H1 (cell line): ENCODE results near the gene PTPRD. TPM values are rescaled to one million over a fixed set of nuclear protein-coding genes. Genes with fewer than 3 reads are reported as not detected.

Source experiments
- BACH1 ChIP-seq: IDR thresholded peaks from 2 replicates; pipeline ENCODE4 v1.6.1; 2012; ENCODE audit warnings: low read length, improper control_type of control experiment
- CTBP2 ChIP-seq: IDR thresholded peaks from 2 replicates; pipeline ENCODE4 v1.7.0; 2011; ENCODE audit warnings: borderline replicate concordance, mild to moderate bottlenecking, moderate library complexity, mixed read lengths, low read length; ENCODE audit not compliant: insufficient read depth, insufficient read length
- MAFK ChIP-seq: IDR thresholded peaks from 2 replicates; pipeline ENCODE4 v1.6.1; 2012; ENCODE audit warnings: low read depth, mild to moderate bottlenecking, improper control_type of control experiment, low read length
- NRF1 ChIP-seq: IDR thresholded peaks from 2 replicates; pipeline ENCODE4 v1.6.1; 2011; ENCODE audit warnings: mild to moderate bottlenecking, low read depth, low read length, improper control_type of control experiment
- RXRA ChIP-seq: IDR thresholded peaks from 2 replicates; pipeline ENCODE4 v1.6.1; 2011; ENCODE audit warnings: low read depth, mild to moderate bottlenecking, low read length, moderate library complexity; ENCODE audit not compliant: insufficient read depth
- SP2 ChIP-seq: IDR thresholded peaks from 2 replicates; pipeline ENCODE4 v1.6.1; 2012; ENCODE audit warnings: mild to moderate bottlenecking, low read length, inconsistent platforms
- TAF7 ChIP-seq: optimal IDR thresholded peaks from 2 replicates; pipeline ENCODE3; 2011; ENCODE audit warnings: low read depth, mild to moderate bottlenecking, inconsistent platforms, low read length, moderate library complexity, borderline replicate concordance
- TEAD4 ChIP-seq: IDR thresholded peaks from 2 replicates; pipeline ENCODE4 v1.6.1; 2012; ENCODE audit warnings: low read depth, low read length, inconsistent platforms, mixed read lengths
- polyA plus RNA-seq, 7 experiments: library from polyadenylated mRNA; depleted of rRNA in 3 of 7; stranded (reverse) in 5 of 7; unstranded in 2 of 7; fragments of >200 nt in 5 of 7; fragments of 200-250 nt in 2 of 7; gene quantifications; 1 replicate in 5 of 7; 2 replicates in 1 of 7; 4 replicates in 1 of 7; pipeline versions ENCODE4 v1.2.1 to v1.2.3, GENCODE V29; 2011 to 2013; ENCODE audit warnings: missing spikeins in 2 of 7, mixed read lengths in 2 of 7
- total RNA-seq: library from RNA; stranded (reverse); fragmentation: NEBNext Ultra II Directional; extraction: Animal tissue kit (Norgen Biotek cat#: 25700); gene quantifications from 2 replicates; pipeline ENCODE4 v1.2.1, GENCODE V29; 2021
- TF ChIP-seq, protein P1 (sequence below): fragments of 300-600 bp; sonication (generic); IDR thresholded peaks from 2 replicates; pipeline ENCODE4 v1.7.1; 2012; ENCODE audit warnings: low read length, moderate library complexity, mild to moderate bottlenecking, inconsistent platforms; ENCODE audit not compliant: insufficient replicate concordance

PTPRD gene
- total and polyA plus RNA-seq, 2 of the 8 experiments (the other 6 are each of a cell fraction or from before 2014, with no cell fraction given), result 17.2 to 77.0 TPM

DNA sequence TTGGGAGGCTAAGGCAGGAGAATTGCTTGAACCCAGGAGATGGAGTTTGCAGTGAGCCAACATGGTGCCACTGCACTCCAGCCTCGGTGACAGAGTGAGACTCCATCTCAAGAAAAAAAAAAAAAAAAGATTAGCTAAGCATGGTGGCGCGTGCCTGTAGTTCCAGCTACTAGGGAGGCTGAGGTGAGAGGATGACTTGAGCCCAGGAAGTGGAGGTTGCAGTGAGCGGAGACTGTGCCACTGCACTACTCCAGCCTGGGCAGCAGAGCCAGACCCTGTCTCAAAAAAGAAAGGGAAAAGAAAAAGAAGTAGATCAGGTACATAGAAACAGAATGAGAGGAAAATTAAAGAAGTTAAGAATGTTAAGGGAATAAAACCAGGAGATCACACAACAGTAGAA, 1886.1 kb downstream of the PTPRD start (continued):
- TF ChIP-seq, protein P1, sequence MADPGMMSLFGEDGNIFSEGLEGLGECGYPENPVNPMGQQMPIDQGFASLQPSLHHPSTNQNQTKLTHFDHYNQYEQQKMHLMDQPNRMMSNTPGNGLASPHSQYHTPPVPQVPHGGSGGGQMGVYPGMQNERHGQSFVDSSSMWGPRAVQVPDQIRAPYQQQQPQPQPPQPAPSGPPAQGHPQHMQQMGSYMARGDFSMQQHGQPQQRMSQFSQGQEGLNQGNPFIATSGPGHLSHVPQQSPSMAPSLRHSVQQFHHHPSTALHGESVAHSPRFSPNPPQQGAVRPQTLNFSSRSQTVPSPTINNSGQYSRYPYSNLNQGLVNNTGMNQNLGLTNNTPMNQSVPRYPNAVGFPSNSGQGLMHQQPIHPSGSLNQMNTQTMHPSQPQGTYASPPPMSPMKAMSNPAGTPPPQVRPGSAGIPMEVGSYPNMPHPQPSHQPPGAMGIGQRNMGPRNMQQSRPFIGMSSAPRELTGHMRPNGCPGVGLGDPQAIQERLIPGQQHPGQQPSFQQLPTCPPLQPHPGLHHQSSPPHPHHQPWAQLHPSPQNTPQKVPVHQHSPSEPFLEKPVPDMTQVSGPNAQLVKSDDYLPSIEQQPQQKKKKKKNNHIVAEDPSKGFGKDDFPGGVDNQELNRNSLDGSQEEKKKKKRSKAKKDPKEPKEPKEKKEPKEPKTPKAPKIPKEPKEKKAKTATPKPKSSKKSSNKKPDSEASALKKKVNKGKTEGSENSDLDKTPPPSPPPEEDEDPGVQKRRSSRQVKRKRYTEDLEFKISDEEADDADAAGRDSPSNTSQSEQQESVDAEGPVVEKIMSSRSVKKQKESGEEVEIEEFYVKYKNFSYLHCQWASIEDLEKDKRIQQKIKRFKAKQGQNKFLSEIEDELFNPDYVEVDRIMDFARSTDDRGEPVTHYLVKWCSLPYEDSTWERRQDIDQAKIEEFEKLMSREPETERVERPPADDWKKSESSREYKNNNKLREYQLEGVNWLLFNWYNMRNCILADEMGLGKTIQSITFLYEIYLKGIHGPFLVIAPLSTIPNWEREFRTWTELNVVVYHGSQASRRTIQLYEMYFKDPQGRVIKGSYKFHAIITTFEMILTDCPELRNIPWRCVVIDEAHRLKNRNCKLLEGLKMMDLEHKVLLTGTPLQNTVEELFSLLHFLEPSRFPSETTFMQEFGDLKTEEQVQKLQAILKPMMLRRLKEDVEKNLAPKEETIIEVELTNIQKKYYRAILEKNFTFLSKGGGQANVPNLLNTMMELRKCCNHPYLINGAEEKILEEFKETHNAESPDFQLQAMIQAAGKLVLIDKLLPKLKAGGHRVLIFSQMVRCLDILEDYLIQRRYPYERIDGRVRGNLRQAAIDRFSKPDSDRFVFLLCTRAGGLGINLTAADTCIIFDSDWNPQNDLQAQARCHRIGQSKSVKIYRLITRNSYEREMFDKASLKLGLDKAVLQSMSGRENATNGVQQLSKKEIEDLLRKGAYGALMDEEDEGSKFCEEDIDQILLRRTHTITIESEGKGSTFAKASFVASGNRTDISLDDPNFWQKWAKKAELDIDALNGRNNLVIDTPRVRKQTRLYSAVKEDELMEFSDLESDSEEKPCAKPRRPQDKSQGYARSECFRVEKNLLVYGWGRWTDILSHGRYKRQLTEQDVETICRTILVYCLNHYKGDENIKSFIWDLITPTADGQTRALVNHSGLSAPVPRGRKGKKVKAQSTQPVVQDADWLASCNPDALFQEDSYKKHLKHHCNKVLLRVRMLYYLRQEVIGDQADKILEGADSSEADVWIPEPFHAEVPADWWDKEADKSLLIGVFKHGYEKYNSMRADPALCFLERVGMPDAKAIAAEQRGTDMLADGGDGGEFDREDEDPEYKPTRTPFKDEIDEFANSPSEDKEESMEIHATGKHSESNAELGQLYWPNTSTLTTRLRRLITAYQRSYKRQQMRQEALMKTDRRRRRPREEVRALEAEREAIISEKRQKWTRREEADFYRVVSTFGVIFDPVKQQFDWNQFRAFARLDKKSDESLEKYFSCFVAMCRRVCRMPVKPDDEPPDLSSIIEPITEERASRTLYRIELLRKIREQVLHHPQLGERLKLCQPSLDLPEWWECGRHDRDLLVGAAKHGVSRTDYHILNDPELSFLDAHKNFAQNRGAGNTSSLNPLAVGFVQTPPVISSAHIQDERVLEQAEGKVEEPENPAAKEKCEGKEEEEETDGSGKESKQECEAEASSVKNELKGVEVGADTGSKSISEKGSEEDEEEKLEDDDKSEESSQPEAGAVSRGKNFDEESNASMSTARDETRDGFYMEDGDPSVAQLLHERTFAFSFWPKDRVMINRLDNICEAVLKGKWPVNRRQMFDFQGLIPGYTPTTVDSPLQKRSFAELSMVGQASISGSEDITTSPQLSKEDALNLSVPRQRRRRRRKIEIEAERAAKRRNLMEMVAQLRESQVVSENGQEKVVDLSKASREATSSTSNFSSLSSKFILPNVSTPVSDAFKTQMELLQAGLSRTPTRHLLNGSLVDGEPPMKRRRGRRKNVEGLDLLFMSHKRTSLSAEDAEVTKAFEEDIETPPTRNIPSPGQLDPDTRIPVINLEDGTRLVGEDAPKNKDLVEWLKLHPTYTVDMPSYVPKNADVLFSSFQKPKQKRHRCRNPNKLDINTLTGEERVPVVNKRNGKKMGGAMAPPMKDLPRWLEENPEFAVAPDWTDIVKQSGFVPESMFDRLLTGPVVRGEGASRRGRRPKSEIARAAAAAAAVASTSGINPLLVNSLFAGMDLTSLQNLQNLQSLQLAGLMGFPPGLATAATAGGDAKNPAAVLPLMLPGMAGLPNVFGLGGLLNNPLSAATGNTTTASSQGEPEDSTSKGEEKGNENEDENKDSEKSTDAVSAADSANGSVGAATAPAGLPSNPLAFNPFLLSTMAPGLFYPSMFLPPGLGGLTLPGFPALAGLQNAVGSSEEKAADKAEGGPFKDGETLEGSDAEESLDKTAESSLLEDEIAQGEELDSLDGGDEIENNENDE, result no peak
- TF ChIP-seq NRF1 (no peak), RXRA (no peak), MAFK (no peak), BACH1 (no peak), SP2 (no peak), TAF7 (no peak), CTBP2 (no peak), TEAD4 (no peak)
